GM10847 (cell line): ENCODE data around the gene JPH3.

Experiments
- POLR2A ChIP-seq: IDR thresholded peaks from 2 replicates; pipeline ENCODE4 v1.6.1; 2011; ENCODE audit not compliant: insufficient read length; ENCODE audit errors: extremely low read depth

Gene JPH3

DNA sequence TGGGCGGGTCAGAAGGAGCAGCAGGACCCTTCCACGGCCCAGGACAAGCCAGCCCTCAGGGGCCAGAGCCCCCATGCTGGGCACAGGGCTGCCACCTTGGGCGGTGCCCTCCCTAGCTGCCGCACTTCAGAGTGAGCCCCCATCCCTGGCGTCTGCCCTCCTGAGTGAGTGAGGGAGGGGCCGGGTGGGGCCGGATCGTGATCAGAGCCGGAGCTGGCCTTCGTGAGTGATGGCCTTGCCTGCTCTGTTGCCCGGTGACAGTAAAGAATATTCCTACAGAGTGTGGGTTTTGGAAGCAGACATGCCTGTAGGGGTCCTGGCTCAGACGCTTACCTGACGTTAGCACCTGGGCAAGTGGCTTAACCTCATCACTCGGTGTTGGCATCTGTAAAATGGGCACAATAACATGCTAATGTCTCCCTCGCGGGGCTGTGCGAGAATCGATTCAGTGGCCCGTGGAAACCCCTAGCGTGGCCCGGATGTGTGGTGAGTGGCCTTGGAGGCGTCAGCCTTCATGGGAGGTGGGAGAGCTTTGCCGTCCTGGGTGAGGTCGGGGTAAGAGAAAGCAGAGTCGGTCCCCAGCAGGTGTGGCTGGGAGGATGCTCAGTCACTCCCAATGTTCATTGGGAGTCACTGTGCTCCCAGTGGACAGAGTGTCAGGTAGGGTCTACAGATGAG is 26.1 kb downstream of the JPH3 start:
- TF ChIP-seq POLR2A = no peak

DNA sequence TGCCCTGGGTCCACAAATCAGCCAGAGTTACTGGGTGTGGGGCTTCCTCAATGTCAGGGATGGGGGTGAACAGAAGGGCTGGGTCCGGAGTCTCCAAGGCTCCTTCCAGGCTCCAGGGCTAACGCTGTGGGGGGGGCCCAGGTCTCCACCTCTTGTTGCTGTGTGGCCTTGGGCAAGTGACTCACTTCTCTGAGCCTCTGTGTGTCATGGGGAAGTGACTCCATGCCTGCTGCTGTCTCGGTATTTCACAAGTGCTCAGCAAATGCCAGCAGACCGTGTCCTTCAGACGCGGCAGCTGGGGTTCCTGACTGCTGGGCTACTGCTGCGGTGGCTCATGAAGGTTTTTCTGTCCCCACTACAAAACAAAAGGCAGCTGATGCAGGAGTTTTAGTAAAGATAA is 26.6 kb downstream of the JPH3 start:
- no peak for TF ChIP-seq POLR2A

DNA sequence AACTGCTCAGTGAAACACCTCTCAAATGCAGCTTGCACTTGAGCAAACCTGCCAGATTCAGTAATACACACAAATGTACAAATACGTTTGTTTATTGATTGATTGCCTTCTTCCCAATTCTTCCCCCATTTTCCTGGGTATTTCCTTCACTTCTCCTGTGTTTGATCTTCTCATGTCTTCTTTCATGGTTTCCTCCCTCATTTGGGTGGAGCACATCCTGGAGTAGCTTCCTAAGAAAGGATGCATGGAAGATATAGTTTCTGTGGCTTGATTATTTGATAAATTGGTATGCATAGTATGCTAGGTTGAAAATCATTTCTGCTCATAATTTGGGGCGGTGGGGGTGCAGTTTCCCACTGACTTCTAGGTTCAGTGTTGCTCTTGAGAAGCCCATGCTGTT is 28.8 kb downstream of the JPH3 start:
- TF ChIP-seq POLR2A = no peak

DNA sequence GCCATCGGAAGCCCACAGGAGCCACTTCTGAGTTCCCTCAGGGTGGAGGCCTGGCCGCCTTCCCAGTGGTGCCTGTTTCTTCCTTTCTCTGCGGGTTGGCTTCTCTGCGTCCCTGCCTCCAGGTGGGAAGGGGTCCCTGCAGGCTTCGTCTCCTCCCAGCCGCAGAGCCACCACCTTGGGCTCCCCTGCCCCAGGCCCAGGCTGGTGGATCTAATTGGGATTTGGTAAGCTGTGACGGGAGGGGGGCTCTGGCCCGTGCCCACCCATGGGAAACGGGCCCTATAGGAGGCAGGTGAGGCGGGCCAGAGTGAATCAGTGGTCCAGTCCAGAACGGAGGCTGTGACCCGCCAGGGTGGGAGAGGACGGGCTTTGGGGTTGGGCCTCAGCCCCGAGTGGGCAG is 32.1 kb downstream of the JPH3 start:
- TF ChIP-seq POLR2A = no peak

DNA sequence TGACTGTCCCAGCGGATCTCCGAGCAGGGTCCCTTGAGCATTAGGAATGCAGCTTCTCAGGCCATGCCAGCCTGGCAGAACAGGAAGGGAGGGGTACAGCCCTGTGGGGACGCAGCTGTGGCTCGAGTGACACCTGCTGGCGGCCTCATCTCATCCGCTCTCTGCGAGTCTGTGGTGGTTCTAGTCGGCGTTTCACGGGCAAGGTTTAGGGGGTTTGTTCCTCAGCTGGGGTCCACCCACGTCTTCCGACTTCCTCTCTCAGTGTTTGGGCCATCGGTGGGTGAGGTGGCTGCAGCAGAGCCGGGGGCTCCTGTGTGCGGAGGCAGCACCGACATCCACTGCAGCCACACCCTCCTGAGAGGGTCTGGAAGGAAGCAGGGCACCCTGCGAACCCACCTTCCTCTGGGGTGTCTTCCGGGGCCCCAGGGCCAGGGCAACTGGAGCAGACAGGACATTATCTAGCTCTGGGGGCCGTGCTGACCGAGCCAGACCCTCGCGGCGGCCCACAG is 33.3 kb downstream of the JPH3 start:
- TF ChIP-seq POLR2A = no peak

DNA sequence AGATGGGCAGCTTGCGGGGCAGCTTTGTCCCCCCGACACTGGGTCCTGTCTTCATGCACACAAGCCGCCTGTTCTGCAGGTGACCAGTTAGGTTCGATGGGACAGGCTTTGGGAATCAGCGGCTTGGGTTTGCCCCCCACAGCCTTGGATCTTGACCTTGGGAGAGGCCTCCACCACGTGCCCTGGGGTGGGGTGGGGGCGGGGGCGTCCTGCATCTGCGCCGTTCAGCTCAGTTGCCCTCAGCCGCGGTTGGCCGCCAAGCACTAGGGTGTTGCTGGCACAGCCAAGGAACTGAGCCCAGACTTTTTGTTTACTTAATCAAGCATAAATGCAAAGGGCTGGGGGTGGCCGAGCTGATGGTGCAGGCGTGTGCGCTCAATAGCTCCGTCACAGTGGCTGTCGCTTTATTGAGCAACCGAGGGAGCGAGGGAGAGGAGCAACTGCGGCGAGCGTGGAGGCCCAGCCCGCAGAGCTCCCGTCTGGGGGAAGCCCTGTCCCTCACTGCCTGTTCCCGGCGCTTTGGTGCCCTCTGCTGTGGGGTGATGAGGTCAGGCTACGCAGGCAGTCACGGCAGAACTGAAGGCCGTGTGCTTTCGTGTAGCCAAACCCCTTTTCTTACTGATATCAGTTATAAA is 33.9 kb downstream of the JPH3 start:
- no peak for TF ChIP-seq POLR2A

DNA sequence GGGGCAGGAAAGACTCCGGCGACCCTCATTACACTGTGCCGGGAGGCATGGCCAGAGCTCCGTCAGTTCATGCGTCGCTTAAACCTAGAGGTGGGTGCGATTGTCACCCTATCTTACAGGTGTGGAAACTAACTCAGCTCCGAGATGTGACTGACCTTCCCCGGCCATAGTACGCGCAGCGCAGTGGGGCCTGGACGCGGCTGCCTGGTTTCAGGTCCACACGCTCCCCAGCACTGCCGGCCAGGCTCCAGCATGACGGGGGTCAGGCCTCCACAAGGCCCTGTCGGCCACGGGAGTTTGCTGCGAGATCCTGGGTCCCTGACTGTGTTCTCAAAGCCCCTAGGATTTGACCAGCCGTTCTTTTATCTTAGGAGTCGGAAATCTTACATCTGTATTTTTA is 34.4 kb downstream of the JPH3 start:
- no peak for TF ChIP-seq POLR2A

DNA sequence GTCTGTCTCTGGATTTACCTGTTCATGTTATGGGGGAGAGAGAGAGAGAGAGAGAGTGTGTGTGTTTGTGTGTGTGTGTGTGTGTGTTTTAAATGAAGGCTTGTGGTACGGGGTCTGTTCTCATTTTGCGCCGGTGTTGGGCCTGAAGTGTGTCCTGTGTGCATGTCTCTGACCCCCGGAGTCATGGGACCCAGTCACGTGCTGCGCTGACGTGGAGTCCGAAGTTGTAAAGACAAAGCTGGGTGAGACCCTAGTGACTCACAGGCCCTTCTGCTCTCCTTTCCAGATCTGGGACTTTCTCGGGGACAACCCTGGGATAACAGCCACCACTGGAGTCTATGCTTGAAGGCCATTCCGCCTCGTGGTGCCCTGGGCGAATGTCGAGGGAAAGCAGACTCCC is 35.0 kb downstream of the JPH3 start:
- no peak for TF ChIP-seq POLR2A

DNA sequence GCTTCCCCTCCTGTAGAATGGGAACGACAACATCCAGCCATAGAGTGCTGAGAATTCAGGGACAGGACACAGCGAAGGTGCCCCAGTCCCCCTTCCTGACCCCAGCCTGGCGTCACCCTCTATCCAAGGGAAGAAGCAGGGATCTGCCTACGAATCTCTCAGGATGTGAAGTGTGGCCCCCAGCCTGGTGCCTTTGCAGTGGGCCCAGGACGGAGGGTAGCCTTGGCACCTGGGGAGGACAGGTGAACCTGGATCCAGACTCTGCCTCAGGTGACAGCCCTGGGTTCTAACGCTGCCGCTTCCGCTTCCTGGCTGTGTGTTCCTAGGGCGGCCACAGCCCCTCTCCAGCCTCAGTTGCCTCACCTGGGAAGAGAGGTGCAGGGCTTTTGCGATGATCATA is 36.4 kb downstream of the JPH3 start:
- no peak for TF ChIP-seq POLR2A

DNA sequence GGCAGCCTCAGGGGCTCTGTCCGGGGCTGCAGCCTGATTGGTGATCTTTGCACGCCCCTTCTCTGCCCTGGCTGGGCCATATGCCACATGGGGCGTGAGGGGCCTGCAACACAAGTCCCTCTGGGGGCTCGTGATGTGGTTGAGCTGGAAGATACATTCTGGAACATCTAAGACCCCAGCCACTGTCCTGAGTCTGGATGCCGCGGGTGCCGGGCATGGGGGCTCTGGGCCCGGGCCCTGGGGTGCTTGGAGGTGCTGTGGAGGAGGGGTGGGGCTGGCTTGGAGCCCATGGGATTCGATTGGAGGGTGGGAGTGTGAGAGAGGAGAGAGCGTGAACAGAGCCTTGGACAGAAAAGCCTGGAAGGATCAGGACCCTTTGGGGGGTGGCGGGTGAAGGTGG is 39.4 kb downstream of the JPH3 start:
- TF ChIP-seq POLR2A = no peak

DNA sequence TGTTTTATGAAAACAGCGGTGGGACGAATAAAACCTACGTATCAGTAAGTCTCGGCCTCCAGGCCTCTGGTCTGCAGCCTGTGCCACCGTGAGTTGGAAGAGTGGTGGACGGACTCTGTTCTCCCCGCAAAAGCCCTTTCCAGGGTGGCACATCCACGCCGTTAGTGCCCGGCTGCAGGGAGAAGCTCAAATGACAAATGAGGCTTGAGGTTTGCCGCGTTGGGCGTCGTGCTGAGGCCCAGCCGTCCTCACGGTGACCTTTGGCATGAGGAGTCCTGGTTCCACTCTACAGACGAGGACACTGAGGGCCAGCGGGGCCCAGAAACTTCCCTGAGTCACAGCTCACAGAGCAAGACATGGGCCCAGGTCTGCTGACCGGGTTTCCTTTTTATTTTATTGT is 40.2 kb downstream of the JPH3 start:
- TF ChIP-seq POLR2A = no peak

DNA sequence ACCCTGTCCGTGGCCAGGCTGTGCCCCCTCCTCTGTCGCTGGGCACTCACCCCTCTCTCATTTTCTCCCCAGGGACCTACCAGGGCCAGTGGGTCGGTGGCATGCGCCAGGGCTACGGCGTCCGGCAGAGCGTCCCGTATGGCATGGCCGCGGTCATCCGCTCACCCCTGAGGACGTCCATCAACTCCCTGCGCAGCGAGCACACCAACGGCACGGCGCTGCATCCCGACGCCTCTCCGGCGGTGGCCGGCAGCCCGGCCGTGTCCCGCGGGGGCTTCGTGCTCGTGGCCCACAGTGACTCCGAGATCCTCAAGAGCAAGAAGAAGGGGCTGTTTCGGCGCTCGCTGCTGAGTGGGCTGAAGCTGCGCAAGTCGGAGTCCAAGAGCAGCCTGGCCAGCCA is 41.9 kb downstream of the JPH3 start:
- TF ChIP-seq POLR2A = no peak

DNA sequence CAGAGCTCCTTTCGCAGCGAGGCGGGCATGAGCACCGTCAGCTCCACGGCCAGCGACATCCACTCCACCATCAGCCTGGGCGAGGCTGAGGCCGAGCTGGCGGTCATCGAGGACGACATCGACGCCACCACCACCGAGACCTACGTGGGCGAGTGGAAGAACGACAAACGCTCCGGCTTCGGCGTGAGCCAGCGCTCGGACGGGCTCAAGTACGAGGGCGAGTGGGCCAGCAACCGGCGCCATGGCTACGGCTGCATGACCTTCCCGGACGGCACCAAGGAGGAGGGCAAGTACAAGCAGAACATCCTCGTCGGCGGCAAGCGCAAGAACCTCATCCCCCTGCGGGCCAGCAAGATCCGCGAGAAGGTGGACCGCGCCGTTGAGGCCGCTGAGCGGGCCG is 42.3 kb downstream of the JPH3 start:
- no peak for TF ChIP-seq POLR2A

DNA sequence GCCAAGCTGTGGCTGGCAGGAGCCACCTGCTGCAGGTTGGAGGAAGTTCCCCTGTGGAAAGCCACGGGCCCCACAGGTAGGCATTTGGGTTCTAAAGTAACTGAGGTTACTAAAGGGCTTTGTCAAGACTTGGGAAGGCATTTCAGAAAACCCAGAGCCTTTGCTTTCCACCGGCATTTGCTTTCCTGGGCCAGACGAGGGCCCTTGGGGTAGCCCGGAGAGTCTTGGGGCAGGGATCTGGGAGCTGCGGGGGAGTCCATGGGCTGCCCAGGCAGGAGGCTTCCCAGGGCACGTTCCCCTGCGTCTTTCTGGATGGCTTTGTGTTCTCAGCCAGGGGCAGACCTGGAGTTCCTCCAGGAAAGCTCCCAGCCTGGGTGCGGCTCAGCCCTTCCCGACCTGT is 43.5 kb downstream of the JPH3 start:
- no peak for TF ChIP-seq POLR2A

DNA sequence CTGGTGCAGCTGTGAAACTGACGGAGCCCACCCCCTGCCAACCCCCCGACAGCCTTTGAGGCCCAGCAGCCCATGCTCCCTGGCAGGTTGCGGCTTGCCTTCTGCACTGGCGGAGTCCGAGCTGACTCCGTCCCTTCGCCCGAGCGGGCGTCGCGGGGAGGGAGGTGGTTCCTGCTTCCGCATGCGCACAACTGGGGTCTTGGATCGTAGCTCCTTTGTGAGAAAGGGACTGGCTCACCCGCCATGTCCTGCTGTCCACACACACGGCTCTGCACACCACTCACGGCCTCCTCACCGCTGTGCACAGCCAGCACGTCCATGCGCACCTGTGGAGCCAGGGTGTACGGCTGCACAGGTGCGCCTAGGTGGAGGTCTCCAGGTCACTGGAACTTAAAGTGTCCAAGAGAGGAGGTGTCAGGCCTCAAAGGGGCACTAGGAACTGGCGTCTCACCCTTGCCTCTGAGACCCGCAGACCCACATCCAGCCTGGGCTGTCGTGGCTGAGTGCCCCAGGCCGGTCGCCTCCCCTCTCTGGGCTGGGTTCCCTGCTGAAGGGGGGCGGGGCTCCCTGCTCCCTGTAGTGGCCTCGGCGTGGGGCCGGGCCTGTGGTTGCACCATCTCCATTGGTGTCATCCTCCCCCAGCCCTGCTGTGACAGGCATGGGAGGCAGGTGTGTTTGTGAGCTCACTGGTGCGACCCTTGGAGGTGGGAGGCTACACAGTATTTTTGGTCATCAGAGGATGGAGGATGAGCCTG is 45.3 kb downstream of the JPH3 start:
- TF ChIP-seq POLR2A = no peak

DNA sequence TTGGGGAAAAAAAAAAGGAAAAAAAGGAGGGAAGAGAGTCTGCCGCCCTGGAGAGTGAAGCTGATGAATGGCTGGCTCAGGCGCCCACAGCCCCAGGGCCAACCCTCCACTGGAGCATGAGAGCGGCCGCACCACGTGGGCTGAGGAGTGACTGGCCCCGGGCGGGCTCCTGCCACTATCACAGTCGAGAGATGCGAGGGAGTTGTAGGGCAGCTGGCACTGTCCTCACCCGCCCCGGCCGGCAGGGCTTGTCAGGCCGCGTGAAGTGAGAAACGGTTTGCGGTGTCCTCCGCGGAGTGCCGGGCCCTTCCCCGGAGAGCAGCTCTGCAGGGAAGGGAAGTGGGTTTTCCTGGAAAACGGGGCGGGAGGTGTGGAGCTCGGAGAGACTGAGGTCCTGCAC is 45.9 kb downstream of the JPH3 start:
- no peak for TF ChIP-seq POLR2A
